HG03457 (cell line): ENCODE data around the gene MEGF8.

ENCODE experiments used
- ATAC-seq: cut with Tn5 transposase; IDR thresholded peaks from one replicate; pipeline ENCODE4 v1.9.1; 2021; ENCODE audit warnings: moderate number of reproducible peaks; ENCODE audit not compliant: unreplicated experiment

Gene MEGF8

DNA sequence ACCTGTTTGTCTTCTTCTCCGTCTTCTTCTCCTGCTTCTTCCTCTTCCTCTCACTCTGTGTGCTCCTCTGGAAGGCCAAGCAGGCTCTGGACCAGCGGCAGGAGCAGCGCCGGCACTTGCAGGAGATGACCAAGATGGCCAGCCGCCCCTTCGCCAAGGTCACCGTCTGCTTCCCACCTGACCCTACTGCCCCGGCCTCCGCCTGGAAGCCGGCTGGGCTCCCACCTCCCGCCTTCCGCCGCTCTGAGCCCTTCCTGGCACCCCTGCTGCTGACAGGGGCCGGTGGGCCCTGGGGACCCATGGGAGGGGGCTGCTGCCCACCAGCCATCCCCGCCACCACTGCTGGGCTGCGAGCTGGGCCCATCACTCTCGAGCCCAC lies 50.7 kb downstream of the MEGF8 start:
- no peak for ATAC-seq

DNA sequence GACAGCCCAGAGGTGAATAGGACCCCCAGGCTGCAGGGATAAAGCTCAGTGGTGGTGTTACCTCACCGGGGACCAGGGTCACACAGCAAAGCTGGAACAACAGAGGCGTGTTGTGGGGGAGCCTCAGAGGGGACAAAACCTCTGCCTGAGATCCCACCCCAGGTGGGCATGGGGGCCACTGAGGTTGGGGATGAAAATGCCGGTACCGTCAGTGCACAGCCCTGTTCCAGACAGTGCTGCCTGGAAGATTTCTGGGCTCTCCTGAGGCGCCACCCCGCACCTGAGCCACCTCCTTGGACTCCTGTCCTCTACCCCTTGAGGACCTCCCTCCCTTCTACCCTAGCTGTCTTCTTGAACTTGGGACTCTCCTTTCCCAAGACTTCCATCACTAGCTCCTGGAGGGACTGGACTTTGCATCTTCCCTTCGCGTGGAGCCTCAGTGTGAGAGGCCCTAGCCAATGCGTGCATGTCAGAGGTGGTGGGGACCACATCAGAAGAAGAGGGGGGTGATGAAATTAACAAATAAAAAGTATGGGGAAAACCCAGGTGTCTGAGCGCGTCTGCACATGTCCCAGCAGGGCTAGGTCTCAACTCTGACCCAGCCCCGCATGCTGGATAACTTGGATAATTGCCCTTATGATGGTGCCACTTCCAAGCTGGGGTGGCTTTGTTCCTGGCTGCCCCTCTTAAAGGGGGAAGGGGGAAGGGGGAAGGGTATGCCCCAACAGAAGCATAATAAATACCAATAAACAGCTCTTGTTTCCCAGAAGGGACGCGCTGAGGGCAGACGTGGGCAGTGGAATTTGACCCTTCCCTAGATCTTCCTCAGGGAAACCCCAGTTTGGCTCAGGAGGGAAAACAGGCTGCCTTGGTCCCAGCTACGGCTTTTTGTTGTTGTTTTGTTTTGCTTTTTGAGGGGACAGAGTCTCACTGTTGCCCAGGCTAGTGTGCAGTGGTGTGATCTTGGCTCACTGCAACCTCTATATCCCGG lies 53.1 kb downstream of the MEGF8 start:
- ATAC-seq, result no peak

DNA sequence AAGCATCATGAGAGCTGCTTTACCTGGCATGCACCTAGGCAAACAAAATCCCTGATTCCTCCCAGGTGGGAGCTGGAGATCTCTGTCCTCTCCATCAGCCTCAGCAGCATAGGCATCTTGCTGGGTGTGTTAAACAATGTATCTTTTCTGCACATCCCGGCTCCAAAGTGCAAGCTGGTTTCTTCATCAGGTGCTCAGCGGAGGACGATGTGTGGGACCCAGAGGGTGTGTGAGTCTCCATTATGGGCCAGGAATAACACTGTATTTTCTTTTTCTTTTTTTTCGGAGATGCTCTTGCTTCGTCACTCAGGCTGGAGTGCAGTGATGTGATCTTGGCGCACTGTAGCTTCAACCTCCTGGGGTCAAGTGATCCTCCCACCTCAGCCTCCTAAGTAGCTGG lies 54.7 kb downstream of the MEGF8 start:
- ATAC-seq, result no peak

DNA sequence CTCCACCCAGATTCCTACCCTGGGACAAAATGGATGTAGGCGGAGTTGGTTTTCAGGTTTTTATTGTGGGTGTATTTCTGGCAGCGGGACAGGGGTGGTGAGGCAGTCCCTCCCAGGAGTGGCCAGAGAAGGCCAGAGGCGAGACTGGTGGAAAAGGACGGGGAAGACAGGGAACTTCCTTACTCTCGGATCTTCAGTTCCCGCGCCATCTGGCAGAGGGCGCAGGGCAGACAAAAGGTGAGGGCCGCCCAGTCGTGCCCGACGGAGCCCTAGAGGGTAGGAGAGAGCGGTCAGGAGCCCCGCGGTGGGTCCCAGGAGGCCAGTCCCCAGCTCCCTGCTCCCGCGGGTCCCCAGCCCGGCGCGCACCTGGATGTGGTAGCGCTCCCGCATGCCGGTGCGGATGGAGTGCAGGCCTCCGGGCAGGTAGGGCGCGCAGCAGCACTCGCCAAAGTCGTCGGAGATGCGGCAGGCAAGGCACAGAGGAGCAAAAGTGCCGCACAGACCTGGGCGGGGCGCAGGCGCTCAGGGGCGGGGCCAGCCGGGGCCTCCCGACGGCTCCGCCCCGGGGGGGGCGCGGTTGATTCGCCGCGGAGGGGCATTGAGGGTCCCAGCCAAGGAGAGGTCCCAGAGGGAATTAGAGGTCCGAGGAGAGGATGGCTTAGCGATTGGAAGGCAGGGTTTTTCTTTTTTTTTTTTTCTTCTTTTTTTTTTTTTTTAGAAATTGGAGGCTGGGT lies 61.7 kb downstream of the MEGF8 start:
- ATAC-seq, result no peak

DNA sequence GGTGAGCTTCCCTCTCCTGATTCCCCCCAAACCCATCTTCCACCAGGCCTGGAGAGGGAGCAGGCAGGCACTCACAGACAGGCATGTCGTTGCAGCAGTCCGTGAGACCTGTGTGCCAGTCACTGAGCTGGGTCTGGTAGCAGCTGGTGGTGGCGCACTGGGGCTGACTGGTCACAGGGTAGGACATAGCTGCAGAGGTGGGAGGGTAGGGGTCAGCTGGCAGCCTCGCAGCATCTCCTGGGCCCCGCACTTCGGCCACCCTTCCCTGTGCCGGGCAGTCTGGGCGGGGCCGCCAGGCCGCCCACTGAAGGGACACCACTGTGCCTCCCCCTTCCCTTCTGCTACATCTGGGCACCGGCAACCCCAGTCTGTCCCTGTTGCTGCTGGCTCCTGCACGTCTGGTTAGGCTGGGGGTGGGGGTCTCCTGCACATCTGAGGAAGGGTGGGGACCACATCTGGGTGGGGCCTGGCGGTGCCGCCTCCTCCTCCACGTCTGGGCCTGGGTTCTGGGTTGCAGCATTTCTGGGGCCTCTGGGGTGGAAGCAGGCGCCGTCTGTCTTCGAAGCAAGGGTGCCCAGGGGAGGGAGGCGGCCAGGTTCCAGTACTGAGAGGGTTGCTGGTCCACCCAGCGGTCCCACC lies 63.5 kb downstream of the MEGF8 start:
- no peak for ATAC-seq

DNA sequence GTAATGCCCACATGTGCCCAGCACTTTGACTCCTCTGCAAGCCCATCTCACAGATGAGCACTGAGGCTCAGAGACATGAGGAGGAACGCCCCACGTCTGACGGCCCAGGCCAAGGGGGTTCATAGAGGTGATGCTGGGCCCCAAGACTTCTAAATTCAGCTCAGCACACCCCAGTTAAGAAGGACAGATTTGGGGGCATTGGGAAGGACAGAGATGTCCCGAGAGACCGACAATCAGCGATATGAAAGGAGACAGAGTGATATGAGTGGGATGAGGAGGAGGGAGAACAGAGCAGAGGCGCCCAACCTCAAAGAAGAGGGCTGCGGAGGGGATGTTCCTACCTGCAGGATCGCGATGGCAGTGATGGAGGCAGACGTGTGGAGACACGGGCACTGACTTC lies 64.5 kb downstream of the MEGF8 start, which contains the start of gene CNFN:
TSS of gene CNFN (minus strand) at position 399 of the 400 bp plus-strand sequence. CDS start 1,260 bp downstream, outside the sequence.
- no peak for ATAC-seq

DNA sequence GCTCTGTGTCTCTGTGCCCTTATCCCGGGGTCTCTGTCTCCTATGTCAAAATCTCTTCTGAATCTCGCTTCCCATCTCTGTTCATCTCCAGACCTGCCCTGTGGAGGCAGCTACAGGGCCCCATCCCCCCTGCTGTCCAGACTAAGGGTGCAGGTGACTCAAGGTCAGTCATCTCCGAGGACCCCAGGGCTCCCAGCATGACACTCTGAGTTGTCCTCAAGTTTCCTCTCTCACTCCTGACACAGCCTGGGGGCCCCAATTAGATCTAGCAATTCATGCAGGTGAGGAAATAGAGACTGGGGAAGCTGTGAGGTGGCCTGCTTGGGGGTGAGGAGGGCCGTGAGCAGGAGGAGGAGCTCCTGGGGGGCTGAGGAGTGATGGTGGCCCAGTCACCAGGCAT lies 66.7 kb downstream of the MEGF8 start:
- no peak for ATAC-seq

DNA sequence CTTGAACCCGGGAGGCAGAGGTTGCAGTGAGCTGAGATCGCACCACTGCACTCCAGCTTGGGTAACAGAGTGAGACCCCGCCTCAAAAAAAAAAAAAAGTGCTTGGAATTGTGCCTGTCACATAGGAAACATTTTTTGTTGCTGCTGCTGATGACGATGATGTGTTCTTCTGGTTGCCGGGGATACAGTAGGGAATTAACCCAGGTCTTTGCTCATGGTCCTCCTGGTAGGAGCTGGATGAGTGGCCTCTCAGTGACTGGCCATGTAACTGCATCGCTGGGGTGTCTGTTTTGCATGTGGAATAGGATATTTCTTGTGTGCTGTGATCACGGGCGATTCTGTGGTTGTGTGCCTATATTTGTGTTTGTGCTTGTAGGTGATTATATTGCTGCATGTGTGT lies 69.3 kb downstream of the MEGF8 start:
- no peak for ATAC-seq

DNA sequence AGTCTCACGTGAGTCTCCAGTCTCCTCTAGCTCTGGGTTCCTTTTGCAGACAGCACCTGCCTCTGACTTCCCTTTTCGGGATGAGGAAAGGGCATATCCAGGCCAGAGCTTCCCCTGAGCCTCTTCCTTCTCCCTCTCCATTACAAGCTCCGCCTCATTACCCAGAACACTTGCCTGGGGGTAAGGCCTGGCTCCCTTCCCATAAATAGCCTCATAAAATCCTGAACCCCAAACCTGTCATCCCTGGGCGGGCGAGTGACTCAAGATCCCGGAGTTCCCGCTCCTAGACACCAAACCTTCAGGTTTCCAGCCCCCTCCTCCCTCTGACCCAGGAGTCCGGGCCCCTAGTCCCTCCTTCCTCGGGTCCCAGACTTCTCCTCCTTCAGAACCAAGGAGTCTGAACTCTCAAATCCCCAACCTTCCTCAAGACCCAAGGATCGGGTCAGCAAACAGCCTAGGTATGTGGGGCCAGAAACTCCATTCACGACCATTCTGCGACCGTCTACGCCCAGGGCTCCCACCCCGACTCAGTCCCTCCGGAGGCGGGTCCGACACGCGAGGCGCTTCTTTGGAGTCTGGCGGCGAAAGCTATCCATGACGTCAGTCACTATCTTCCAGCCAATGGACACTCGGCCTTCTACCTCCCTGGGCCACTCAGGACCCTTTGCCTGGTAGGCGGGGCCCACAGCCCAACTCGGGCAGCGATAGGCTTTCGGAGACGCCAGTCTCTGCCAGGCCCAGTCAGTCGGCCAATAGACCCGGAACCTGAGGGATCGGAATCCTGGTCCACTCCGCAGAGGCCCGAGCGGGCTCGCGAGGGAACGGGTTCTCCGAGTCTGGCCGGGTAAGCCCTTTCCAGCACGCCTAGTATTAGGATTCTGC lies 71.2 kb downstream of the MEGF8 start:
- peak; percentile 91 for ATAC-seq

DNA sequence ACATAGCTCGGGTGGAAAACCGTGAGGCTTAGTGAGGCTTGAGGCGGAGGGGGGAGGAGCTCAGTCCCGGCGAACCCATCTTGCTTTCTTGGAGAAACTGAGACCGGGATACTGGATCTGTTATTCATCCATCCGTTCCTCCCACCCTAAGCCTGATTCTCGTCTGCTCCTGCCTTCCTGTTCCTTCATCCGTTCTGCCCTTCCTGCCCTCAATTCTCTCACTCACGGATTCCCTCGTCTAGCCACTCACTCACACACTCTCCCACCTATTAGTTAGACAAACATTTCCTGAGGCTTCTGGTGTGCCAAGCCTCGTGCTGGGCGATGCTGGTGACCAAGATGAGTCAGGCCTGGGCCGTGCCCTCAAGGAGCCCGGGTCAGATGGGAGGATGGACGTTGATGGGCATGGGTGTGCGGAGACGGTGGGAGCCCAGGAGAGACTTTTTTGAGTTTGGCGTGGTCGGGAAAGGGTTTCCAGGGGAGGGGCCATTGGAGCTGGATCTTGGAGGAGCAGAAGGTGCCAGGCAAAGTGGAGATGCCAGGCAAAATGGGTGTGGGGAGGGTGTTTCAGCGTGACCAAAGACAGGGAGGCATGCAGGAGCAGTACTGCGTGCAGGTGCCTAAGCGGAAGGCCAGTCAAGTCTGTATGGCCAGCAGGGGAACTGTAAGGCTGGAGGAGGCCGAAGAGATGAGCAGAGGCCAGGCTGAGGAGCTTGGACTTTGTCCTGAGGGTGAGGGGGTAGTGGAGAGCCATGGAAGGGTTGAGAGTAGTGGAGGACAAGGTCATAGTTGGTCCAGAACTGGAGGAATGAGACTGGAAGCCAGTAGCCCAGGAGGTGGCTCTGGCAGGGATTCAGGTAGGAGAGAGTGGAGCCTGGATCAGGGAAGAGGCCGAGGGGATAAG lies 72.1 kb downstream of the MEGF8 start:
- ATAC-seq, result no peak

DNA sequence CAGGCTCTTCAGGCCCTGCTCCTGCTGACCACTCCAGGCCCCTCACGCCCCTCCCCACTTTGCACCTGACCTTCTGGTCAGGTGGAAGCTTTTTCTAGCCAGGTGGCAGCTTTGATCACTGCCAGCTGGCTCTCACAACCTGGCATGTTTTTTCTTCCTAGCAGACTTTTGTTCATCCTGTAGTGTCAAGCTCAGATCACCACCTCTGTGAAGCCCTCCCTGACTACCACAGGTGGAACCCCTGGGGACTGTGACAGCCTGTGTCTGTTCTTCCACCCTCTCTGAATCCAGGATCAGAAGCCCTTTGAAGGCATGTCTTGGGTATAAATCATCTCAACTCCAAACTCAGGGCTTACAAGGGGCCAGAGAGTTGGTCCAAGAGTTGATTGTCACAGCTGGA lies 75.0 kb downstream of the MEGF8 start:
- ATAC-seq, result no peak

DNA sequence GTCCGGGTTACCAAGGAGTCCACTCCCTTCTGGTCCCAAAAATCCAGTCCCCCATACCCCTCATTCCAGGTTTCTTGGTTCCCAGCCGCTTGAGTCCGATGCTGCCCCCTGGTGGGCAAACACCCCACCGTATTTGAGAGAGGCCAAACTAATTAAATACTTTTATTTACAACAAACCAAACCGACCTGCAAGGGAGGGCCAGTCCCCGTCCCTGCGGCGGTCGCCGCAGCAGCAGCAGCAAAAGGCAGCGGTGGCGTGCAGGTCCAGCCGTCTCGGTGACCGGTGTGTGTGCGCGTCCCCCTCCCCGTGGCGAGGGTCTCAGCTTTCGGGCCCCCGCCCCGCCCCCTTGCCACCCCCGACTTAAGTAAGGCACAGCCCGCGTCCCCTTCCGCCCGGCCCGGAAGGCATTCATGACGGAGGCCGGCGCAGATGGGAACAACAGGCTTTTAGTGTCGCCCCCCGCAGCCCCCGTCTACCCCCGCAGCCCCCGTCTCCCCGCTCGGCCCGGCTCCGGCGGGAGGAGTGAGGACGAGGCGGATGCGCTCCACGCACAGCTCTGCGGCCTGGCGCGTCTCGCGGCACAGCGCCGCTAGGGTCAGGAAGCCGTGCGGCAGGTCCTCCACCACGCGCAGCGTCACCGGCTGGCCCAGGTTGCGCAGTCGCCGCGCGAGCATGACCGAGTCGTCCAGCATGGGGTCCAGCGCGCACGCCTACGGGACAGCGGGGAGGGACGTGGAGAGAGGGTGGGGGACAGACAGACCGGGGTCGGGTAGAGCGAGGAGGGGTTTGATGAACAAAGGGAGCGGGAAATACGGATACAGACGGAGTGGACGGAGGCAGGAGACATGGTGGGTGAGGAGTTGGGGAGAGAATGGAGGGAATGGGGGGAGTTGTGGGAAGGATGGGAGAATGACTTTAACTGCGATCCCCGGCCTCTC lies 76.2 kb downstream of the MEGF8 start:
- ATAC-seq, result no peak

DNA sequence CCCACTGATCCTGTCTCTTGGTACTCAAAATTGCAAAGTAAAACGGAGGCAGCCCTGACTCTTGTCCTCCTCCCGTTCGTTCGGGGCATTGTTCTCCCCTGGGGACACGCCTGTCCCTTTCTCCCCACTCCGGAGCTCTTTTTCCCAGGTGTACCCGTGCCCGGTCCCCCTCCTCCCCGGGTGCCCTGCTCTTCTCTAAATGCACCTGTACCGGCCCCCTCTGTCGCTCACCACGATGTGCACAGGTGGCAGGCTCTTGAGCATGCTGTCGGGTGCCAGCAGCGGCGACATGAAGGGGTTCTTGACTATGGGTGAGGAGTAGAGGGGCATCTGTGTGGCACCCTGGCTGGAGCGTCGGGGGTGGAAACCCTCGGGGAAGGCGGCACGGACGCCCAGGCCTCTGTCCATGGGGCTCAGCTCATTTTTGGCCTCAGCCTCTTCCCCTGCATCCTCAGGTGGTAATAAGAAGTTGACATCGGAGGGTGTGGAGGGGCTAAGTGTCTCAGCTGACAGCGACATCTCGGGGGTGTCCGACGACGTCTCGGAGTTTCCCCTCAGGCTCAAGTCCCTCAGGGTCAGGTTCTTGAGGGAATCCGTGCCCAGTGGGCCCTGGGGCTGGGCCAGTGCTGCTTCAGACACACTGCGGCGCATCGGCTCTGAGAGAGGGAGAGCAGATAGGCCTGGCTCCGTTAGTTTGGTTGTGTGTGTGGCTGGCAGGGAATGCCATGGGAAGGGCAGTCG lies 77.1 kb downstream of the MEGF8 start:
- ATAC-seq, result no peak

DNA sequence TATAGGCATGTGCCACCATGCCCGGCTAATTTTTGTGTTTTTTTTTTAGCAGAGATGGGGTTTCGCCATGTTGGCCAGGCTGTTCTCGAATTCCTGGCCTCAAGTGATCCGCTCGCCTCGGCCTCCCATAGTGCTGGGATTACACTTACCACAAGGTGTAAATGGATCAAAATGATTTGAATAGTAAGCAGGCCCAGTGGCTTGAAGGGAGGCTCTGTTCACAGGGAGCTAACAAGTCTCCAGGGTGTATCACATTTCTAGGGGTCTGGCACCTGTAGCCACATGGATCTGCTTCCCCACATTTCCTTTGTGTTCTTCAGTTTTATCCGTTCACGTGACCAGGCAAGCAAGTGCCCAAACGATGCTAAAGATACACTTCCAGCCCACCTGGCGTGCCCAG lies 78.2 kb downstream of the MEGF8 start:
- no peak for ATAC-seq

DNA sequence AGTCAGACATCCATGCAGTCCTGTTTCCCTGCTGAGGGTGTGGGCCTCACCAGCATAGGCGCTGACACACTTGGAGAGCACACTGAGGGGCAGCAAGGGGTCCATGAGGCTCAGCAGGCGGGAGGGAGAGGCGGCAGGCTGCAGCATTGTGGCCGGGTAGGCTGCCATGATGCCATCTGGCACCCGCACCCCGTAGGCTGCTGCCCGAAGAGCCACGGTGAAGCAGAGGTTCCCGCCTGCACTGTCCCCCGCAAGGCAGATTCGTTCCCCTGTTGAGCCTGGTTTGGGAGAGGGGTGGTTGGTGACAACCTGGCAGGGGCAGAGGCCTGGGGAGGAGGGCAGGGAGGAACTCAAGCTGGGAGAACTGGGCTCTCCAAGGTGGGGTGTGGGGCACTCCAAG lies 80.7 kb downstream of the MEGF8 start:
- ATAC-seq, result no peak

DNA sequence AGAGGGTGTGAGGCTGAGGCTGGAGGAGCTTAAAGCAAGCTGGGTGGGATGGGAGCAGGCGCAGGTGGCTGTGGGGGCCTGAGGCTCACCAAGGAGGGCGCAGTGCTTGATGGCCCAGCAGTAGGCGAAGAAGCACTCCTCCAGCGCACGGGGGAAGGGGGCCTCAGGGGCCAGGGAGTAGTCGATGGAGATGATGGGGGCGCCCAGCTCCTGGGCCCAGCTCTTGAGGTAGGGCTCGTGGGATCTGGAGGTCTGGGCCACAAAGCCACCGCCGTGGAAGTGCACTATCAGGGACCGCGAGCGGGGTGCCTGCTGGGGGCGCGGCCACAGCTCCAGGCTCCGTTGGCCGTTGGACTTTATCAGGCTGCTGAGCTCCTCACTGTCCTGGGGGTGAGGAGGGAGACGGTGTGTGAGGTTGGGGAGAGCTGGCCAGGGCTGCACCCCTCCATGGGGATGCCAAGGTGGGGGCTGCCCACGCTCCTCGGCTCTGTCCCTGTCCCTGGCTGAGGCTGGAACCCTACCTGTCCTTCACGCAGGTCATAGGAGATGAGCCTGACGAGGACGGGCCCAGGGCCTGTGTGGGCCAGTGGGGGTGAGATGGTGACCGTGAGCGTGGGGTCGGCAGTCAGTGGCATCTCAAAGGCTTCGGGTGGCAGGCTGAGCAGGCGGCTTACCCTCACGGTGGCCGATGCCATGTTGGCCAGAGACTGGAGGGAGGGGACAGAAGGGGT lies 81.8 kb downstream of the MEGF8 start:
- ATAC-seq, result no peak

DNA sequence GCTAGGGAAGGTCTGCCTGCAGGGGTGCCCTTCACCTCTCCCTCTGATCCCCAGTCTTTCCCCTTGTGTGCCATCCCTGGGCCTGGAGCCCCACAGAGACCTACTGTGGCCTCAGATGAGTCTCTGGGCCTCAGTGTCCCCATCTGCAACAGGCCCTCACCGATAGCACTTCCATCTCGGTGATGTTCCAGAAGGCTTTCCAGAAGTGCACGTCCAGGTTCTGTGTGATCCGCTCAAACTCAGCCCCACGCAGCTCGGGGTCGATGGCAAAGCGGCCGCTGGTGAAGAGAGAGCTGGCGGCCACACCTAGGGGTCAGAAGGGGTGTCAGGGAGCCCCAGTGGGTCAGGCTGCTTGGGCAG lies 82.4 kb downstream of the MEGF8 start:
- ATAC-seq, result no peak
